ENCODE measurements around the gene RCVRN. TPM values are rescaled to one million over a fixed set of nuclear protein-coding genes. Genes with fewer than 3 reads are reported as not detected.

Gene RCVRN
- total RNA-seq = under 0.01 TPM in 1 of 2 replicates, not detected in the other

GRCh38 chr17:9905078-9905415, at the start of gene RCVRN:
RCVRN (minus strand) TSS chr17:9905271; CDS start chr17:9905180, 91 bp downstream.

Other genes starting within 250 kb of the RCVRN start
- not detected in 2 replicates for gene DHRS7C, start 113.7 kb downstream of the RCVRN start, total RNA-seq
- not detected in 2 replicates for gene GSG1L2, start 83.2 kb downstream of the RCVRN start, total RNA-seq
- not detected in 2 replicates for gene GLP2R, start 79.3 kb downstream of the RCVRN start, total RNA-seq

All from subcutaneous preadipocyte (primary cell).